Lower leg skin (tissue), 4 donors: ENCODE measurements around the gene TBX5. TPM values are rescaled to one million over a fixed set of nuclear protein-coding genes. Genes with fewer than 3 reads are reported as not detected.

Experiments used
- DNase-seq, 2 donors: peaks; one replicate each; pipeline ENCODE4 v3.0.0-alpha.2; 2019; ENCODE audit warnings: low spot score in 2 of 2
- H3K4me3 ChIP-seq: fragments of 200-600 bp; sonication (generic); 2 replicates; pipeline ENCODE4 v1.5.1; 2017; ENCODE audit warnings: mild to moderate bottlenecking, low read depth; ENCODE audit not compliant: poor library complexity, severe bottlenecking
- CTCF ChIP-seq, 3 donors: fragments of 450-650 bp; IDR thresholded peaks; one replicate each; pipeline ENCODE4 v1.5.1; 2016; ENCODE audit warnings: antibody characterized with exemption in 3 of 3, mild to moderate bottlenecking in 3 of 3, moderate library complexity in 2 of 3
- POLR2A ChIP-seq, 2 donors: fragments of 450-650 bp; IDR thresholded peaks; one replicate each; pipeline ENCODE4 v1.6.1; 2016 to 2017; ENCODE audit warnings: antibody characterized with exemption in 2 of 2, mild to moderate bottlenecking in 1 of 2, moderate library complexity in 1 of 2
- WGBS, 2 donors: methylation state at CpG; one replicate each; pipeline ENCODE4 v1.1.5; 2018; 5-methylcytosine and 5-hydroxymethylcytosine counted together
- intact Hi-C: fragments of 100-400 bp; cut with DNase I; formaldehyde crosslinking; loops from one replicate; pipeline ENCODE4 v1.15.0; 2023; ENCODE audit warnings: low total_unique reads
- total RNA-seq, 4 donors: library from RNA; depleted of rRNA; stranded (reverse); fragments of >200 nt; gene quantifications; one replicate each; pipeline ENCODE4 v1.1.0, GENCODE V29; 2016

The TBX5 gene
- total RNA-seq, 4 donors from 2014 or later: 0.65 to 1.2 (median 1.1) TPM; not detected in 1

- no peak overlapping the region for H3K4me3 ChIP-seq
- intact Hi-C loops: no loop called here
- no peak for DNase-seq
- WGBS, 2 donors: 35 to 39% methylated on average over 23 of the region's 23 CpGs
- TF ChIP-seq CTCF (IDR thresholded peaks at IDR 0.05) (no peak), POLR2A (IDR thresholded peaks at IDR 0.05) (no peak)
Measured at GRCh38 chr12:114397978-114398881, 7.7 kb downstream of the TBX5 start.

- DNase-seq: no peak
- intact Hi-C loops: no loop called here
- no peak overlapping the region for H3K4me3 ChIP-seq
- no peak for TF ChIP-seq CTCF (IDR thresholded peaks at IDR 0.05)
- TF ChIP-seq POLR2A (IDR thresholded peaks at IDR 0.05): no peak
- 23 to 28% methylated on average over 19 of the region's 19 CpGs for WGBS, 2 donors
Measured at GRCh38 chr12:114396869-114397719, 8.8 kb downstream of the TBX5 start.

GRCh38 chr12:114396153-114396868 is 9.6 kb downstream of the TBX5 start:
- intact Hi-C loops: no loop called here
- WGBS, 2 donors: 26 to 34% methylated on average over 36 to 41 of the region's 50 CpGs
- H3K4me3 ChIP-seq: no peak overlapping the region
- TF ChIP-seq POLR2A (IDR thresholded peaks at IDR 0.05) (no peak), CTCF (IDR thresholded peaks at IDR 0.05) (no peak)
- no peak for DNase-seq

GRCh38 chr12:114395755-114396152 is 10.2 kb downstream of the TBX5 start:
- TF ChIP-seq POLR2A (IDR thresholded peaks at IDR 0.05) (no peak), CTCF (IDR thresholded peaks at IDR 0.05) (no peak)
- H3K4me3 ChIP-seq: no peak overlapping the region
- 34% methylated on average over 10 to 17 of the region's 17 CpGs for WGBS, 2 donors
- intact Hi-C loops: no loop called here
- no peak for DNase-seq

- WGBS, 2 donors: 31 to 33% methylated on average over 6 of the region's 6 CpGs
- no peak overlapping the region for H3K4me3 ChIP-seq
- no peak for TF ChIP-seq CTCF (IDR thresholded peaks at IDR 0.05)
- no peak for TF ChIP-seq POLR2A (IDR thresholded peaks at IDR 0.05)
- intact Hi-C loops: no loop called here
- no peak for DNase-seq
Measured at GRCh38 chr12:114395233-114395632, 10.7 kb downstream of the TBX5 start.
